ENCODE measurements around the gene ALKBH2. TPM values are rescaled to one million over a fixed set of nuclear protein-coding genes. Genes with fewer than 3 reads are reported as not detected.
A peak's percentile ranks its signal among the peaks of the same experiment; 100 is the strongest.

The ALKBH2 gene
- total RNA-seq, 1 donor, result 22.4 TPM

DNA sequence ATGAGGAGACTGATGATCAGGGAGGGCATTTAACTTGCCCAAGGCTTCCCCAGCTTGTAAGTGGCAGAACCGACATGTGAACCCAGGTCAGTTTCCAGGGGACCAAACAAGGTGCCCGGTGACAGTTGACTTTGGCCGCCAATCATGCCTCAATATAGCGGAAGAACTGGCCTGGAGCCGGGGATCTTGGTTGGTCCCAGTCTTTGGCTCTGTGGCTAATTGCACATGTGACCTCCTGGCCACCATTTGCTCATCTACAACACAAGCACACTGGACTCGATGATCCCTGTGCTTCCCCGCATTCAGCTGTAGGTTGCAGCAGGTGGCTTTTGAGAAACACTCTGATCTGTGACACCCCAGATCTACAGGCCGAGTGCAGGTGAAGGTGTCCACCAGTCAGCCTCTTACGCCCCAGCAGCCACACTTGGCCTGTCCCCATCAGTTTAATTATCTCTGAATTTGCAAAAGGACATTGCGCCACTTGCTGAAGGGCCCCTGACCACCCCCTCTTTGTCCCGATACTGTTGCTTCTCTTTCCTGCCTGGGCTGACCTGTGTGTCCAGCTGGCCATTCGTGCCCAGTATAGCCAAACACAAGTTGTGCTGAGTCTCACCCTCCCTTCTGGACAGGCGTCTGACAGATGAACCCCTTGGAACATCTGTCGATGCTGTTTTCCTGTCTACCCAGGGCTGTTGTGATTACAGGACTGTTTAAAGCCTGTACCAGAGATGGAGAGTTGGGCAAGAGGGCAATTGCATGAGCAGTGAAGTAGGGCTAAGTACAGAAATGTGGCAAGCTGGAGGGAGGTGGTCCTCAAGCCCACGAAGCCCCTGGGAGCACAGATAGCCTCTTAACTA lies 37.3 kb upstream of the ALKBH2 start:
- H3K27me3 ChIP-seq (ENCODE audit: insufficient read depth, low read length), result peaks cover 6% of the 10 kb centered on the region
- H3K4me3 ChIP-seq (ENCODE audit: insufficient read depth, low read length), result no peak overlapping the region
- H2AFZ ChIP-seq (ENCODE audit: low read length), result peak overlapping the region; percentile 15
- H3K9me3 ChIP-seq (ENCODE audit: low read depth, low read length), result no peaks in the 10 kb centered on the region
- H3K79me2 ChIP-seq (ENCODE audit: insufficient read depth, low read length), result no peaks in the 10 kb centered on the region
- no peak overlapping the region for H3K4me2 ChIP-seq (ENCODE audit: insufficient read depth, low read length)
- no peaks in the 10 kb centered on the region for H4K20me1 ChIP-seq (ENCODE audit: insufficient read depth, low read length)
- no peak overlapping the region for H3K27ac ChIP-seq (ENCODE audit: low read depth, low read length)
- no peaks in the 10 kb centered on the region for H3K36me3 ChIP-seq (ENCODE audit: insufficient read depth, low read length)
- no peaks in the 10 kb centered on the region for H3K4me1 ChIP-seq (ENCODE audit: insufficient read depth, low read length)
- TF ChIP-seq, protein P1, sequence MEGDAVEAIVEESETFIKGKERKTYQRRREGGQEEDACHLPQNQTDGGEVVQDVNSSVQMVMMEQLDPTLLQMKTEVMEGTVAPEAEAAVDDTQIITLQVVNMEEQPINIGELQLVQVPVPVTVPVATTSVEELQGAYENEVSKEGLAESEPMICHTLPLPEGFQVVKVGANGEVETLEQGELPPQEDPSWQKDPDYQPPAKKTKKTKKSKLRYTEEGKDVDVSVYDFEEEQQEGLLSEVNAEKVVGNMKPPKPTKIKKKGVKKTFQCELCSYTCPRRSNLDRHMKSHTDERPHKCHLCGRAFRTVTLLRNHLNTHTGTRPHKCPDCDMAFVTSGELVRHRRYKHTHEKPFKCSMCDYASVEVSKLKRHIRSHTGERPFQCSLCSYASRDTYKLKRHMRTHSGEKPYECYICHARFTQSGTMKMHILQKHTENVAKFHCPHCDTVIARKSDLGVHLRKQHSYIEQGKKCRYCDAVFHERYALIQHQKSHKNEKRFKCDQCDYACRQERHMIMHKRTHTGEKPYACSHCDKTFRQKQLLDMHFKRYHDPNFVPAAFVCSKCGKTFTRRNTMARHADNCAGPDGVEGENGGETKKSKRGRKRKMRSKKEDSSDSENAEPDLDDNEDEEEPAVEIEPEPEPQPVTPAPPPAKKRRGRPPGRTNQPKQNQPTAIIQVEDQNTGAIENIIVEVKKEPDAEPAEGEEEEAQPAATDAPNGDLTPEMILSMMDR (IDR thresholded peaks at IDR 0.05; ENCODE audit: extremely low read depth, low read depth, low read length), result no peak
- DNase-seq (ENCODE audit: insufficient read length, low spot score, missing footprints), result no peak

DNA sequence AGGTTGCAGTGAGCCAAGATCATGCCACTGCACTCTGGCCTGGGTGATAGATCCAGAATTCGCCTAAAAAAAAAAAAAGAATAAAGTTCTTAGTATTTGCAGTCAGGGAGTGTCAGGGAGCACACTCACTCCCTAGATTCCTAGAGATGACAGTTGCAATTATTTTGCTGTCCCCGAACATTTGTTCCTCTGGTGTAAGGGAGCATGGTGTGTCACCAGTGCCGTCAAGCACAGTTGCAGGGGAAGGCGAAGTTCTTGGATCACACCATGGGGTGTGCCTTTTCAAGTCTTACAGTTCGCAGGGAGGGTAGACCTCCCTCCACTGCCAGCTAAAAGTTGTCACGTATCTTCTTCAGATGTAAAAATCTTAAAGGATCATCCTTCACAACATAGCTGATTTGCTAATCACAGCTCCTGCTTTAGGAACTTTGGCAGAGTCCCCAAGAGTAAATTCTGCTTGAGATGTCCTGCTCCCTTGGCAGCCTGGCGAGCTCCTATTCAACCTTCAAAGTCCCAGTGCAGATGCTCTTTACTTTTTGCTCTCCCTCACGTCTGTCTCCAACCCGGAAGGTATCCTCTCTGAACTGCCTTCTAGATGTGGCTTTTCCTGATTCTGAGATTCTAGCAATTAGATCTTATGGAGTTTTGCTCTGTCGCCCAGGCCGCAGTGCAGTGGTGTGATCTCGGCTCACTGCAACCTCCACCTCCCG lies 34.4 kb upstream of the ALKBH2 start:
- Histone ChIP-seq H3K4me1 (ENCODE audit: insufficient read depth, low read length) (no peaks in the 10 kb centered on the region), H3K79me2 (ENCODE audit: insufficient read depth, low read length) (no peaks in the 10 kb centered on the region), H3K36me3 (ENCODE audit: insufficient read depth, low read length) (no peaks in the 10 kb centered on the region), H3K27me3 (ENCODE audit: insufficient read depth, low read length) (peaks cover 5% of the 10 kb centered on the region), H3K27ac (ENCODE audit: low read depth, low read length) (no peak overlapping the region), H3K9me3 (ENCODE audit: low read depth, low read length) (no peaks in the 10 kb centered on the region), H3K4me3 (ENCODE audit: insufficient read depth, low read length) (no peak overlapping the region), H4K20me1 (ENCODE audit: insufficient read depth, low read length) (no peaks in the 10 kb centered on the region), H3K4me2 (ENCODE audit: insufficient read depth, low read length) (no peak overlapping the region), H2AFZ (ENCODE audit: low read length) (no peak overlapping the region)
- TF ChIP-seq, protein P1 (IDR thresholded peaks at IDR 0.05; ENCODE audit: extremely low read depth, low read depth, low read length), result no peak
- no peak for DNase-seq (ENCODE audit: insufficient read length, low spot score, missing footprints)

DNA sequence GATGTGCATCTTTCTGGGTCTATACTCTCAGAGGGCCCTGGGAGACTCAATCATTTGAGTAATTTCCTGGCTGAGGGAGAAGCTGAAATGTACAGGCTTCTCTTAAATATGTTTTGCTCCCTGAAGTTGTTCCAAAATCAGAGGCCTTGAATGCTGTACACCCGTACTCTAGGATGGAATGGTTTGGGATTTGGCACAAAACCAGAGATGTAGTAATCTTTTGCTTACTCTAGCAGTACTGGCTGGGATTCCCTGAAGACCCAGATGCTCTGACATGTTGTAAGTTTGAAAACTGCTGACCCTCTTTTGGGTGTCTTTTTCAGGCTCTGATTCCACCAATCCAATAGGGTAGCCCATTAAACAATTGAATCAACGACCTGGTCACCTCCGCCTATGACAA lies 33.5 kb upstream of the ALKBH2 start:
- TF ChIP-seq, protein P1 (IDR thresholded peaks at IDR 0.05; ENCODE audit: extremely low read depth, low read depth, low read length), result no peak
- Histone ChIP-seq H3K4me2 (ENCODE audit: insufficient read depth, low read length) (no peak overlapping the region), H3K4me3 (ENCODE audit: insufficient read depth, low read length) (no peak overlapping the region), H3K9me3 (ENCODE audit: low read depth, low read length) (no peaks in the 10 kb centered on the region), H3K27ac (ENCODE audit: low read depth, low read length) (no peak overlapping the region), H3K36me3 (ENCODE audit: insufficient read depth, low read length) (no peaks in the 10 kb centered on the region), H3K4me1 (ENCODE audit: insufficient read depth, low read length) (no peaks in the 10 kb centered on the region), H3K79me2 (ENCODE audit: insufficient read depth, low read length) (no peaks in the 10 kb centered on the region), H2AFZ (ENCODE audit: low read length) (no peak overlapping the region), H4K20me1 (ENCODE audit: insufficient read depth, low read length) (no peaks in the 10 kb centered on the region), H3K27me3 (ENCODE audit: insufficient read depth, low read length) (no peaks in the 10 kb centered on the region)
- no peak for DNase-seq (ENCODE audit: insufficient read length, low spot score, missing footprints)

DNA sequence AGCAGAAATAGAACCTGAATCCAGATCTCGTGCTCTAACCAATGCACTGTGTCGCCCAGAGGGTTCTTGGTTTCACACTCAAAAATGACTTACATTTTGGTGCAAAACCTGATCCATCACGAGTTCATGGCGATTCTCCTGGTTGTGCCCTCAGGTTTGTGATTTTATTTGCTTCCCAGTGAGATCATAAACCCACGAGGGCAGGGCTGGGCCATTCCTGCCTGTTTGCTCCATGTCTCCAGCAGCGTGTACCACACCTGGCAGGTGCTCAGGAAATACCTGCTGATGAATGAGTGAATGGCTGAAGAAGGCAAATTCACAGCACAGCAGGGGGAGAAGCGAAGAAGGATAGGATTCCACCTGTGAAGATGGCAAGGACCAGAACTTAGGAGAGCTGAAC lies 32.5 kb upstream of the ALKBH2 start:
- Histone ChIP-seq H3K4me2 (ENCODE audit: insufficient read depth, low read length) (no peak overlapping the region), H3K27me3 (ENCODE audit: insufficient read depth, low read length) (no peaks in the 10 kb centered on the region), H3K9me3 (ENCODE audit: low read depth, low read length) (no peaks in the 10 kb centered on the region), H3K4me1 (ENCODE audit: insufficient read depth, low read length) (no peaks in the 10 kb centered on the region), H3K79me2 (ENCODE audit: insufficient read depth, low read length) (no peaks in the 10 kb centered on the region), H2AFZ (ENCODE audit: low read length) (no peak overlapping the region), H3K27ac (ENCODE audit: low read depth, low read length) (no peak overlapping the region), H3K36me3 (ENCODE audit: insufficient read depth, low read length) (no peaks in the 10 kb centered on the region), H3K4me3 (ENCODE audit: insufficient read depth, low read length) (no peak overlapping the region), H4K20me1 (ENCODE audit: insufficient read depth, low read length) (no peaks in the 10 kb centered on the region)
- no peak for DNase-seq (ENCODE audit: insufficient read length, low spot score, missing footprints)
- TF ChIP-seq, protein P1 (IDR thresholded peaks at IDR 0.05; ENCODE audit: extremely low read depth, low read depth, low read length), result no peak
